GM06990 (cell line): ENCODE results near the gene AGBL3.
"Not testable (repeated sequence)": the region's sequence is repeated elsewhere in the genome, so short reads cannot be mapped to it uniquely, and the experiment has no call there.

Source experiments
- DNase-seq: peaks from one replicate; pipeline ENCODE4 v3.0.0-alpha.2; 2011; ENCODE audit not compliant: insufficient read length; ENCODE audit errors: extremely low read depth
- H3K27me3 ChIP-seq: replicated peaks from 2 replicates; pipeline ENCODE4 v1.6.0; 2011; ENCODE audit warnings: low read length; ENCODE audit not compliant: control insufficient read depth, insufficient read depth
- H3K36me3 ChIP-seq: 2 replicates; pipeline ENCODE4 v1.5.1; 2011; ENCODE audit warnings: low read length; ENCODE audit not compliant: control insufficient read depth, insufficient read depth
- H3K4me3 ChIP-seq: replicated peaks from 2 replicates; pipeline ENCODE4 v1.5.1; 2011; ENCODE audit warnings: low read depth, mild to moderate bottlenecking, control low read depth, low read length
- TF ChIP-seq, protein P1 (sequence below): IDR thresholded peaks from 2 replicates; pipeline ENCODE4 v1.5.1; 2011; ENCODE audit warnings: low read length, control low read depth, mild to moderate bottlenecking, inconsistent platforms; ENCODE audit not compliant: insufficient read depth, poor library complexity, severe bottlenecking

AGBL3 gene

DNA sequence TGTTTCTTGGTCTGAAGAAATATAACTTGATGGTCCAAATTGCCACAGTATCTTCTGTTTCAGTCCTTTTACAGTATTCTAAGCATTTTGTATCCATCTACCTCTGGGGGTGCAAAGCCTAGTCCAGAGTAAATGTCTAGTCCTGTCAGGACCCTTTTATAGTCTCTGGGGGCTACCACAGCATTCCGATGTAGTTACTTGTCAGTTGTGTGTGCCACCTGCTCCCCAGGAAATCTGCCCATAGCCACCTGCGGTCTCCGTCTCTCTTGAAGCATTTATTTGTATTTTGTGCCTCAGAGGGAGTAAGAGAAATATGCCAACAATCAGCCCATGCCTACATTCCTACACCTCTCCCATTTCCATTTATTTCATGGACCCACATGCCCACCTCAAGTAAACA lies 12.8 kb downstream of the AGBL3 start:
- DNase-seq: no peak
- Histone ChIP-seq H3K36me3 (no peaks in the 10 kb centered on the region), H3K27me3 (no peaks in the 10 kb centered on the region), H3K4me3 (no peak overlapping the region)
- TF ChIP-seq, protein P1, sequence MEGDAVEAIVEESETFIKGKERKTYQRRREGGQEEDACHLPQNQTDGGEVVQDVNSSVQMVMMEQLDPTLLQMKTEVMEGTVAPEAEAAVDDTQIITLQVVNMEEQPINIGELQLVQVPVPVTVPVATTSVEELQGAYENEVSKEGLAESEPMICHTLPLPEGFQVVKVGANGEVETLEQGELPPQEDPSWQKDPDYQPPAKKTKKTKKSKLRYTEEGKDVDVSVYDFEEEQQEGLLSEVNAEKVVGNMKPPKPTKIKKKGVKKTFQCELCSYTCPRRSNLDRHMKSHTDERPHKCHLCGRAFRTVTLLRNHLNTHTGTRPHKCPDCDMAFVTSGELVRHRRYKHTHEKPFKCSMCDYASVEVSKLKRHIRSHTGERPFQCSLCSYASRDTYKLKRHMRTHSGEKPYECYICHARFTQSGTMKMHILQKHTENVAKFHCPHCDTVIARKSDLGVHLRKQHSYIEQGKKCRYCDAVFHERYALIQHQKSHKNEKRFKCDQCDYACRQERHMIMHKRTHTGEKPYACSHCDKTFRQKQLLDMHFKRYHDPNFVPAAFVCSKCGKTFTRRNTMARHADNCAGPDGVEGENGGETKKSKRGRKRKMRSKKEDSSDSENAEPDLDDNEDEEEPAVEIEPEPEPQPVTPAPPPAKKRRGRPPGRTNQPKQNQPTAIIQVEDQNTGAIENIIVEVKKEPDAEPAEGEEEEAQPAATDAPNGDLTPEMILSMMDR: no peak

DNA sequence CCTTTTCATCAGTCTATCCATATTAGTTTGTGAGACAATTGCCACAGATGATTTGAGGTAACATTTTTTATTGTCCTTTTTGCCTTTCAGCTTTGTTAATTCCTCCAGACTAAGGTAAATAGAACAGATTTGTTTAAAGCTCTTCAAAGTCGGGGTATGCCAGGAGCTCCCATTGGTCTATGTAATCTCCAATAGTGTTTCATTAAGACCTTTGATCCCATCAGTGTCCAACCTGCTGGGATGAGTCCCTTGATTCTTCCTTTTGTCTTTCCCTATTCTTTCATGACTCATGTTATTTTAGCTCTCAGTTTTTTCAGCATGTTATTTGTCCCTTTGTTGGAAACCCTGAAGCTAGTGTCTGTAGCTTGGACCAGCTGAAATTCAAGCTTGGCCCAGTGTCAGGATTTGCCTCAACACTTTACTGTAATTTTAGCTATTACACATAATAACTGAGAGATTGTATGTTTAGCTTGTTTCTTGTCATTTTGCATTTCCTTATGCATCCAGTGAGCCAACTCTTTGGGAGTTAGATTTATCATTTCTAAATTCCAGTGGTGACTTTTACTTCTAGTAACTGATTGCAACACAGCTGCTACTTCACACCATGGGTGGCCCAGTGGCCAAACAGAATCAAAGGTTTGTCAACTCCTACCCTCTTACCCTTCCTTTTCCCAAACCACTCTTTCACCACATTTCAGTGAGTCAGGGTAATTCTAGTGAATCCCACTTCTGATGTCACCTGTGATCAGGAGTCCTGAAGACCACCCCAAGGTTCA lies 15.3 kb downstream of the AGBL3 start:
- no peaks in the 10 kb centered on the region for H3K36me3 ChIP-seq
- no peaks in the 10 kb centered on the region for H3K27me3 ChIP-seq
- TF ChIP-seq, protein P1: no peak
- no peak overlapping the region for H3K4me3 ChIP-seq
- DNase-seq: no peak

DNA sequence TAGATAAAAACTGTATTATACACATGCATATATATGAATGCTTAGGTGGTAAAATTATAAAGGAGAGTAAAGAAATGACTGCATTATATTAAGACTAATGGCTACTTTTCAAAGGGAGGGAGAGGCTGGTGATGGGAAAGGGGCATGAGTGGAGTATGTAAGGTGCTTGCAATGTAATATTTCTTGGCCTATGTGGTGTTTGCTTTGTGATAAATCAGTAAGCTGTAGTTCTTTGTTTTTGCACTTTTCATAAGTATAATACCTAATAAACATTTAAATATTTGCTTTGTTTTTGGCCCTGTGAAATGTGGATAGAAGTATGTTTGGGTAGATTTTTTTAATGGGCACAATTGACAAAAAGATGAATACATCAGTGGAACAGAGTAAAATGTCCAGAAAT lies 25.9 kb downstream of the AGBL3 start:
- TF ChIP-seq, protein P1: no peak
- Histone ChIP-seq H3K27me3 (no peaks in the 10 kb centered on the region), H3K4me3 (no peak overlapping the region), H3K36me3 (no peaks in the 10 kb centered on the region)
- no peak for DNase-seq

DNA sequence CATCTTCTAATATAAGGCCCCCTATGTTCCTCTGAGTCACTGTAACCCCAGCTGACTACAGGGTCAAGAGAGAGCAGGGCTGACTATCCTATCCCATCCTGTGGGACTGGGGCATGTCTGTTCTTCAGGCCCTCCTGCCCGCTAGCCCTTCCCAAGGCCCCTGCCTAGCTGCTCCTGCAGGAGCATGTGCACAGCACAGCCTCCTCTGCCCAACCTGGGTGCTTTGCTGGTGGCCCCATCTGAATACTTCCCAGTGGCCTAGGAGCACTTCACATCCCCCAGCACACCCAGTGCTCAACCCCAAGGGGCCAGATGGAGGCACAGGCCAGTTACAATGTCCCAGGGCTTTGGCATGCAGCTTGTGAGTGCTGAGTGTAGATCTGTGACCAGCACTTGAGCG lies 37.3 kb downstream of the AGBL3 start:
- Histone ChIP-seq H3K4me3 (no peak overlapping the region), H3K36me3 (no peaks in the 10 kb centered on the region), H3K27me3 (no peaks in the 10 kb centered on the region)
- TF ChIP-seq, protein P1: no peak
- DNase-seq: no peak

DNA sequence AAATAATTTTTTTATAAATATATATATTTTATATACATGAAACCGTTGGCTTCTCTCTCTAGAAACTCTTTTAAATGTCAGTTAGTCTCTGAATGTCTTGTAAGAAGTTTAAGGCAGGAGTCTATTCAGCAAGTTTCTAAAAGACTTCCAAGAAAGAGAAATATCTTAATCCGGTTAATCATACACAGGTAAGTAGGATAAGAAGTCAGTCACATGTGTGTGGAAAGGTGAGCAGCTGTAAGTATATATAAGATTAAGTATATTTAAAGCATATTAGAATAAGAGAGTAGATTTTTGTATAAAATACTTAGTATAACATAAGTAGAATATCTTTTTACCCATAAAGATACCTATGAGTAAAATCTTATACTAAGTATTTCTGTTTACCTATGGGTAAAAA lies 48.9 kb downstream of the AGBL3 start:
- no peak for DNase-seq
- TF ChIP-seq, protein P1: no peak

DNA sequence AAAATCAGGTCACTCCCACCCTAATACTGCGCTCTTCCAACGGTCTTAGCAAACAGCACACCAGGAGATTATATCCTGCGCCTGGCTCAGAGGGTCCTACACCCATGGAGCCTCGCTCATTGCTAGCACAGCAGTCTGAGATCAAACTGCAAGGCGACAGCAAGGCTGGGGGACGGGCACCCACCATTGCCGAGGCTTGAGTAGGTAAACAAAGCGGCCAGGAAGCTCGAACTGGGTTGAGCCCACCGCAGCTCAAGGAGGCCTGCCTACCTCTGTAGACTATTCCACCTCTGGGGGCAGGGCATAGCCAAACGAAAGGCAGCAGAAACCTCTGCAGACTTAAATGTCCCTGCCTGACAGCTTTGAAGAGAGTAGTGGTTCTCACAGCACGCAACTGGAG lies 80.7 kb downstream of the AGBL3 start:
- not testable (repeated sequence) for H3K27me3 ChIP-seq, H3K36me3 ChIP-seq, H3K4me3 ChIP-seq

More for the DNA sequence above, 48.9 kb downstream of the AGBL3 start:
- H3K27me3 ChIP-seq: no peaks in the 10 kb centered on the region
- no peak overlapping the region for H3K4me3 ChIP-seq
- no peaks in the 10 kb centered on the region for H3K36me3 ChIP-seq

More for the DNA sequence above, 80.7 kb downstream of the AGBL3 start:
- DNase-seq: not testable (repeated sequence)
